ENCODE results near the gene FGF1.

Gene FGF1

DNA sequence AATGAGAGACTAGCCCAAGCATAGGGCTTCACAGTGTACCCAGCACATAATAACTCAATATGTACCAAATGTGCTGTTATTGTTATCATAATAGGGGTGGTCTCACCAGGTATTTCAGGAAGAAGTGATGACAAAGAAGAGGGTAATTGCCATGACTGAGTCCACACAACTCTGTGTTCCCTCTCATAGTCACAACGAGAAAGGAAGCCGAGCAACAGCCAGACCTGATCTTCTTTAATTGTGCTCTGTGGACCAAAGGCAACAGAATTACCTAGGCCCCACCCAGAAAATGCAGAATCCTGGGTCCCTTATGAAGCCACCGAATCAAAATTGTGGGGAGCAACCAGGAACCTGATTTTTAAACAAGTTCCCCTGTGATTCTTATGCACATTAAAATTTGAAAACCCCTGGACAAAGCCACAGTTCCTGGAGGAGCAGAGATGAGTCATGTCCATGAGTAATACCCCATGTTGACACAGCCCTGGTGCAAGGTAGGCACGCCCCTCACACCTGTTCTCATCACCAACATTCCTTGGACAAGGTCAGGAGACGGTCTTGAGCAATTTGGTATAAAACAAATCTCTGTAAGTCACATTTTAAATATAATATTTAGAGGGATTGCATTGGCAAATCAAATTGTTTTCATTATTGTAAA lies 5.2 kb downstream of the FGF1 start:
- FAIRE-seq (no peak), DNase-seq (ENCODE audit: insufficient read length, low spot score) (no peak)

DNA sequence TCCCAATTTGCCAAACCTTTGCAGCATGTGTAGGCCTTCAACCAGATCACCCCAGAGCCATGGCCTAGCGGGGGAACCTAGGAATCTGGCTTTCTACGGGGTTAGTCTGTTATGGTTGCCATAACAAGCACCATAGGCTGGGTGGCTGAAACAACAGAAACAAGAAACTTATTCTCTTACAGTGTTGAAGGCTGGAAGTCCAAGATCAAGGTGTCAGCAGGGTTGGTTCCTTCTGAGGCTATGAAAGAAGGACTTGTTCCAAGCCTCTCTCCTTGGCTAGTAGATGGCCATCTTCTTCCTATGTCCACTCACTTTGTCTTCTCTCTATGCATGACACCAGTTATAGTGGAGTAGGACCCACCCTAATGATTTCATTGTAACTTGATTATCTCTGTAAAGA lies 6.1 kb downstream of the FGF1 start:
- FAIRE-seq = no peak
- TF ChIP-seq, protein P1, sequence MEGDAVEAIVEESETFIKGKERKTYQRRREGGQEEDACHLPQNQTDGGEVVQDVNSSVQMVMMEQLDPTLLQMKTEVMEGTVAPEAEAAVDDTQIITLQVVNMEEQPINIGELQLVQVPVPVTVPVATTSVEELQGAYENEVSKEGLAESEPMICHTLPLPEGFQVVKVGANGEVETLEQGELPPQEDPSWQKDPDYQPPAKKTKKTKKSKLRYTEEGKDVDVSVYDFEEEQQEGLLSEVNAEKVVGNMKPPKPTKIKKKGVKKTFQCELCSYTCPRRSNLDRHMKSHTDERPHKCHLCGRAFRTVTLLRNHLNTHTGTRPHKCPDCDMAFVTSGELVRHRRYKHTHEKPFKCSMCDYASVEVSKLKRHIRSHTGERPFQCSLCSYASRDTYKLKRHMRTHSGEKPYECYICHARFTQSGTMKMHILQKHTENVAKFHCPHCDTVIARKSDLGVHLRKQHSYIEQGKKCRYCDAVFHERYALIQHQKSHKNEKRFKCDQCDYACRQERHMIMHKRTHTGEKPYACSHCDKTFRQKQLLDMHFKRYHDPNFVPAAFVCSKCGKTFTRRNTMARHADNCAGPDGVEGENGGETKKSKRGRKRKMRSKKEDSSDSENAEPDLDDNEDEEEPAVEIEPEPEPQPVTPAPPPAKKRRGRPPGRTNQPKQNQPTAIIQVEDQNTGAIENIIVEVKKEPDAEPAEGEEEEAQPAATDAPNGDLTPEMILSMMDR (IDR thresholded peaks at IDR 0.05; ENCODE audit: insufficient read depth, missing control alignments) = no peak

More for the DNA sequence above, 5.2 kb downstream of the FGF1 start:
- TF ChIP-seq, protein P1 (IDR thresholded peaks at IDR 0.05; ENCODE audit: insufficient read depth, missing control alignments) = no peak

DNA sequence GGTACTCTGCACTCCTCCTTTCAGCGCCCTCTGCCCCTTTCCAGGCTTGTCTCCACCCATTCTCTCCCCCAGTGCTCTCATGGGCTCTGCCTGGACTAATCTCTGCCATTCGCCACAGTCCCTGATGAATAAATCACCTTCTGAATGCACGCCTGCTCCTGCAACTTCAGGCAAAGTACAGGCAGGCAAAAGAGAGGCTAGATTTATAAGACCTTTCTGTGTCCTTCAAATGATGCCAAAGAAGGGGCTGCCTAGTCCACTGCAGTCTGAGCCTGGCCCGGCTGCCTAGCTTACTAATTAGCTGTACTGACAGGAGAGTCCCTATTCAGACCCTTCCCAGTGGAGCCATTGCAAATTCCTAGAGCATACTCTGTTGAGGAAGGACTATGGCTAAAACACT lies 7.4 kb downstream of the FGF1 start:
- FAIRE-seq (no peak), DNase-seq (ENCODE audit: insufficient read length, low spot score) (no peak)
- TF ChIP-seq, protein P1 (IDR thresholded peaks at IDR 0.05; ENCODE audit: insufficient read depth, missing control alignments) = no peak

More for the DNA sequence above, 6.1 kb downstream of the FGF1 start:
- no peak for DNase-seq (ENCODE audit: insufficient read length, low spot score)

DNA sequence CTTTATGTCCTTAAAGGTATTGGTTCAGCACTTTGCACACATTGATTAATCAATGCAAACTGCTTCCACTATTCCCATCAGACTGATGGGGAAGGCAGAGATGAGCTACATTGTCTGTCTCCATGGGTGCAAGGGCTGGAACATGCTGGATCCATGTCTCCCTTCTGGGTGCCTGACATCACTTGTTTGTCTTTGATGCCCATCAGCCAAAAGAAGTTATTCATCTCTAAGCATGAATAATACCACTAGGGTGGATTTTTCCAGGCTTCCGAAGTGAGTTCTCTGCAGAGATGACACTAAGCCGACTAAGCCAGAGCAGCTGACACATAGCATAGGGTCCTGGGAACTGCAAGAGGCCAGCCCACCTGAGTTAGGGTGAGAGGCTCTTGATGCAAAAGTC lies 8.7 kb downstream of the FGF1 start:
- DNase-seq (ENCODE audit: insufficient read length, low spot score) (no peak), FAIRE-seq (no peak)
- TF ChIP-seq, protein P1 (IDR thresholded peaks at IDR 0.05; ENCODE audit: insufficient read depth, missing control alignments) = no peak

DNA sequence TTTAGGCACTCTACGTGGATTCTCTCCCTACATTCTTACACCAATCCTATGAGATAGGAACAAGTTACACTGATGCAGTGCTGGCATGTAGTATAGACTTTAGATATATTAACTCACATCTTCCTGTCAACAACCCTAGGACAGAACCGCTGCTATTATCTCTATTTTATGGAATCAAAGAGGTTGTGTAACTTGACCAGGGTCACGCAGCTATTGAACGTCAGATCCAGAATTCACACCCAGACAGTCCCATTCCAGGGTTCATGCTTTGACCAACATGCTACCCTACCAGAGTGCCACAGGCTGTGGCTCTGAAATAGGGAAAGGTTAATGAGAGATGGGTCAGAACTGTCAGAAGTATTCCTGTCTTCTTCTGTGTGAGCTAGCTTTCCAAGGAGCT lies 9.6 kb downstream of the FGF1 start:
- no peak for FAIRE-seq
- TF ChIP-seq, protein P1 (IDR thresholded peaks at IDR 0.05; ENCODE audit: insufficient read depth, missing control alignments) = no peak
- DNase-seq (ENCODE audit: insufficient read length, low spot score) = no peak

DNA sequence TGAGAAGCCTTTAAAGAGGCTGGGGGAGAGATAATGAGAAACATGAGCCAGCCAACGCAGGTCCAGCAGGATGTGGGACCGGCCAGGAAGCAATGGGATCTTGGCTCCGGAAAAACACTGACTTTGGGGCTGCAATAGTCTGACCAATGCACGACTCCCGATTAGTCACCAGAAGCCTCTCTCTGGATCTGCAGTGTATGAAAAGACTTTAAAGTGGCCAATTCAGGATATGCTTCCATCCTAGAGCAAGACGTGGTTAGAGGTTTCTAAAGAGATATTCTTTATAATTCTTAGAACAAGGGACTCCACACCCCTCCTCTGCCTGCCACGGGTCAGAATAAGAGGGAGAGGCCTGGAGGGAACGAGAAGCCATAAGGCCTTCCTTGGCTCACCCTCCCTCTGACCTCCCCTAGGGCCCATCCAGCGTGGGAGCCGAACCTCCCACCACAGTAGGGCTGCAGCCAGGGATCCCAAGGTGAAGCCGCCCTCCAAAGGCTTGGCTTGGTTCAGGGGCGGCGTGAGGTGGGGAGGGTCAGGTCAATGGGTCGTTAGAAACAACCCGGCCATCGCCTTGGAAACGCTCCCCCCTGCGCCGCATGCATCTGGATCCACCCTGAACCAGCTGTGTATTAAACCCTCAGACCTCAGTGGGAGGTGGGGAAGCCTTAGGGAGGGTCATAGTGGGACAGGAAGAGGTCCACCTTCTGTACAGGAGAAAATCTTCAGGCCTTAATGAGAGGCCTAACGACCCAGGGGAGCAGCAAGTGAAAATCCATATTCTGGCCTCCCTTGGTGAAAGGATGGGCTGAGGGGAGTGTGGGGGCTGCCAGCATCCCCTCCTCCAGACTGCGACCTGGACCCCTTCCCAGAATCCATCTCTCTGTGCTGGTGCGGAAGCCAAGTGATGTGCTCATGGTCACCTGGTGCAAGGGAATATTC lies 11.1 kb downstream of the FGF1 start:
- TF ChIP-seq, protein P1 (IDR thresholded peaks at IDR 0.05; ENCODE audit: insufficient read depth, missing control alignments) = no peak
- DNase-seq (ENCODE audit: insufficient read length, low spot score) (no peak), FAIRE-seq (no peak)

DNA sequence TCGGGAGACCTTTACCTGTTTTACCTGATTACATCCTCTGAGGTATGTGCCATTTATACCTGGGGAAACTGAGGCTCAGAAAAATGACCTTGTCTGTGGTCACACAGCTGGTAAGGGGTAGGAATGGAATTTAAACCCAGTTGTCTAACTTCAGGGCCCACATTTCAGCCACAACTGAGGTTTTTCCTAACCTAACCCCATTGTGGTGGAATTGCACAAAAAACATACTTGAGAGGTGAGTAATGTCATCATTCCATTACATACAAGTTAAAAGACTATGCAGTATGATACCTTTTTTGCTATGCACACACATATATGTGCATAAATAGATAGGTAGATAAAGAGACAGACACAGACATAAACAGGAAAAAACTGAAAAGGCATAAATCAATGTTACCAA lies 14.1 kb downstream of the FGF1 start:
- TF ChIP-seq, protein P1 (IDR thresholded peaks at IDR 0.05; ENCODE audit: insufficient read depth, missing control alignments) = no peak
- FAIRE-seq (no peak), DNase-seq (ENCODE audit: insufficient read length, low spot score) (no peak)

All from D721Med (cell line).